ENCODE results near the gene EPS8L1.
A peak's percentile ranks its signal among the peaks of the same experiment; 100 is the strongest.

Gene EPS8L1

GRCh38 chr19:55115446-55116065 lies 39.9 kb downstream of the EPS8L1 start:
- DNase-seq (ENCODE audit: low read depth), result peak; percentile 49

DNA sequence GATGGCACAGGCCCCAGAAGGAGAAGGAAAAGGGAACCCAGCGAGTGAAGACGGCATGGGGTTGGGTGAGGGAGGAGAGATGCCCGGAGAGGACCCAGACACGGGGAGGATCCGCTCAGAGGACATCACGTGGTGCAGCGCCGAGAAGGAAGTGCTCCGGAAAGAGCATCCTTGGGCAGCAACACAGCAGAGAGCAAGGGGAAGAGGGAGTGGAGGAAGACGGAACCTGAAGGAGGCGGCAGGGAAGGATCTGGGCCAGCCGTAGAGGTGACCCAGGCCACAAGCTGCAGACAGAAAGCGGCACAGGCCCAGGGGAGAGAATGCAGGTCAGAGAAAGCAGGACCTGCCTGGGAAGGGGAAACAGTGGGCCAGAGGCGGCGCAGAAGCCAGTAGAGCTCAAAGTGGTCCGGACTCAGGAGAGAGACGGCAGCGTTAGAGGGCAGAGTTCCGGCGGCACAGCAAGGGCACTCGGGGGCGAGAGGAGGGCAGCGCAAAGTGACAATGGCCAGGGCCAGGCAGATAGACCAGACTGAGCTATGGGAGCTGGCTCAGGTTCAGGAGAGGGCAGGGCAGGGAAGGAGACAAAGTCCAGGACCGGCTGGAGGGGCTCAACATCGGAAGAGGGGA lies 40.7 kb downstream of the EPS8L1 start:
- peak; percentile 76 for DNase-seq (ENCODE audit: low read depth)

GRCh38 chr19:55116859-55117662 lies 41.4 kb downstream of the EPS8L1 start, which contains the start of gene PPP1R12C:
Gene PPP1R12C (minus strand): TSS chr19:55117637. CDS start chr19:55117543, 94 bp downstream.
- DNase-seq (ENCODE audit: low read depth), result peak; percentile 32

GRCh38 chr19:55117663-55118391 lies 42.2 kb downstream of the EPS8L1 start:
- DNase-seq (ENCODE audit: low read depth), result peak; percentile 98

- no peak for DNase-seq (ENCODE audit: low read depth)
These were observed 42.8 kb downstream of the EPS8L1 start for GRCh38 chr19:55118401-55118991.

DNA sequence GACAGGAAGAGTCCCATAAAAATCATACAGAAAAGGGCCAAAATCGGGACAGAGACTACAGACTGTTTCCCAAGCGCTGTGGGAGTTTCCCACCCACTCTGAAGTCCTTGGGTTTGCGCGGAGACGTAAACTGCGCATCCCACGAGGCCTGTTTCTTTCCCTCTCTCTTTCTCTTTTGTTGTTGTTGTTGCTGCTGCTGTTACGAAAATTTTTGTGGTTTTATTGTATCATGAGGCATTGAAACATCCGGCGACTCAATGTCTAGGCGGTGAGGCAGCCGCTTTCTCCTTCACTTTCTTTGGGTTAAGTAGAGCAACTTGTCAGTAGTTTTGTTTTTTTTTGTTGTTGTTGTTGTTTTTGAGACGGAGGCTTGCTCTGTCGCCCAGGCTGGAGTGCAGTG lies 43.4 kb downstream of the EPS8L1 start:
- peak; percentile 29 for DNase-seq (ENCODE audit: low read depth)

DNA sequence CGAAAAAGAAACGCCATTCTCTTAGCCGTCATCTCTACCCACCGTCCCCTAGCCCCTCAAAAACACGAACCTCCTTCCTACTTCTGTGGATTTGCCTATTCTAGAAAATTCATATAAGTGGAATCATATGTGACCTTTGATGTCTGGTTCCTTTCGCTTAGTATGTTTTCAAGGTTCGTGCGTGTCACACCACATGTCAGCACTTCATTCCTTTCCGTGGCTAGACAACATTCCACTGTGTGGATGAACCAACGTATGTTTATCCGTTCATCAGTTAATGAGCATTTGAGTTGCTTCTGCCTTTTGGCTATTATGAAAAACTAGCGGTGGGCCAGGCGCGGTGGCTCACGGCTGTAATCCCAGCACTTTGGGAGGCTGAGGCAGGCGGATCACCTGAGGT lies 55.8 kb downstream of the EPS8L1 start:
- no peak for DNase-seq (ENCODE audit: low read depth)

- no peak for DNase-seq (ENCODE audit: low read depth)
These were observed 56.9 kb downstream of the EPS8L1 start for GRCh38 chr19:55132453-55133129.

DNA sequence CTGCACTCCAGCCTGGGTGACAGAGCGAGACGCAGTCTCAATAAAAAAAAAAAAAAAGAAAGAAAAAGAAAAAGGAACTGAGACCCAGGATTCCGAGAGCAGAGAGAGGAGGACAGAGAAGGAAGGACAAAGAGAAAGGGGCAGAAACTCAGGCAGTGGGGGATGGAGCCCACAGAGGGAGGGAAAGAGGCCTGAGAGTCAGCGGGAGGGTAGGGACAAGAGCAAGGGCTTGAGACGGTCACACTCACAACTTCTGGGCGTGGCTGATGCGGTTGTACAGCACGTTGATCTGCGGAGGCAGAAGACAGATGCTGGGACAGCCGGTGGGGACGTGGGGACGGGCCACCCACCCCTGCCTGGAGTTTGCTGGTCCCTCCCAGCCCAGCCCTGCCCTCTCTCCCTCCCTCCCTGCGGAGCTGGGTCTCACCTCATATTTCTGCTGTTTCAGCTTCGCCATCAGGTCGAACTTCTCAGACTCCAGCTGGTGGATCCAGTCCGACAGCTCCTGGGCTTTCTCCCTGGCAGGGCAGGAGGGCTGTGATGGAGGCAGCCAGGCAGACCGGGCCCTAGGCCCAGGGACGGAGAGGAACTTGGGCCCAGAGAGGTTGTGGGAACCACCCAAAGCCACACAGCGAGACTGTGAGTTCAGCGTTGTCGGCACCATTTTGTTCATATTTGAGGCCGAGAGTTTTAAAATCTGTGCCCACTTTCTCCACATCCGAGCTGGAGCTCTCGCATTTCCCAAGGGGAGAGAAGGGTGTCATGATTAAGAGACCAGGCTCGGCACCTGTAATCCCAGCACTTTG lies 58.2 kb downstream of the EPS8L1 start:
- DNase-seq (ENCODE audit: low read depth), result no peak

- no peak for DNase-seq (ENCODE audit: low read depth)
These were observed 59.1 kb downstream of the EPS8L1 start for GRCh38 chr19:55134736-55135135.

GRCh38 chr19:55136399-55137102 lies 60.9 kb downstream of the EPS8L1 start:
- DNase-seq (ENCODE audit: low read depth), result no peak

Measured in ELR (cell line).